Endothelial cell of umbilical vein (primary cell): ENCODE results near the gene RRP8. TPM values are rescaled to one million over a fixed set of nuclear protein-coding genes. Genes with fewer than 3 reads are reported as not detected.

Source experiments
- BruUV-seq: library from RNA; stranded (reverse); fragments of 400-500 nt; replicated peaks from 2 replicates; lab custom pipeline; 2021; lab: Mats Ljungman, UMichigan
- CTCF ChIA-PET: fragments of 300-600, 350-600 bp; sonication (Branson Sonifier 250); formaldehyde crosslinking; loops from one replicate; lab custom pipeline; 2021; ENCODE audit warnings: antibody characterized with exemption, inconsistent platforms; lab: Charles Lee
- POLR2A ChIA-PET: fragments of 300-600, 350-600 bp; sonication (Branson Sonifier 250); formaldehyde crosslinking; loops from one replicate; lab custom pipeline; 2021; ENCODE audit warnings: antibody characterized with exemption, inconsistent platforms; lab: Charles Lee
- DNase-seq: peaks from one replicate; pipeline ENCODE4 v3.0.0-alpha.2; 2011; ENCODE audit warnings: low read depth, low spot score
- FAIRE-seq: peaks from 2 replicates; lab custom pipeline; 2011; peaks lifted over from hg19 to GRCh38; lab: Jason Lieb, UNC
- H2AFZ ChIP-seq: 2 replicates; pipeline ENCODE4 v1.6.0; 2012; ENCODE audit warnings: low read depth, low read length, control low read depth, inconsistent platforms
- H3K27ac ChIP-seq: 2 replicates; pipeline ENCODE4 v1.5.1; 2011; ENCODE audit warnings: low read depth, mild to moderate bottlenecking, control low read depth, low read length, moderate library complexity; ENCODE audit not compliant: insufficient read depth
- H3K27me3 ChIP-seq, 2 experiments: 2 replicates each; pipeline versions ENCODE4 v1.6.0 to v1.6.1; 2011; ENCODE audit warnings: low read length in 2 of 2, mixed read lengths in 1 of 2; ENCODE audit not compliant: control insufficient read depth in 2 of 2, insufficient read depth in 2 of 2
- H3K36me3 ChIP-seq, 2 experiments: 2 replicates in 1 of 2; 3 replicates in 1 of 2; pipeline ENCODE4 v1.5.1; 2011; ENCODE audit warnings: low read length in 2 of 2, mild to moderate bottlenecking in 1 of 2, moderate library complexity in 1 of 2; ENCODE audit not compliant: control insufficient read depth in 2 of 2, insufficient read depth in 2 of 2; ENCODE audit errors: extremely low read depth in 1 of 2
- H3K4me1 ChIP-seq: 3 replicates; pipeline ENCODE4 v1.5.1; 2011; ENCODE audit warnings: mild to moderate bottlenecking, low read length; ENCODE audit not compliant: control insufficient read depth, insufficient read depth; ENCODE audit errors: extremely low read depth
- H3K4me2 ChIP-seq: 2 replicates; pipeline ENCODE4 v1.6.1; 2011; ENCODE audit warnings: low read length, control low read depth, mixed read lengths; ENCODE audit not compliant: insufficient read depth
- H3K4me3 ChIP-seq, 3 experiments: fragments of 200-600 bp in 1 of 3; sonication (generic), shearing (Covaris generic) in 1 of 3; replicated peaks in 1 of 3; 2 replicates each; pipeline ENCODE4 v1.5.1; 2011 to 2016; ENCODE audit warnings: control low read depth in 3 of 3, low read length in 3 of 3, mild to moderate bottlenecking in 2 of 3, inconsistent platforms in 1 of 3, low read depth in 1 of 3, moderate library complexity in 1 of 3; ENCODE audit not compliant: insufficient read depth in 1 of 3
- H3K79me2 ChIP-seq: 2 replicates; pipeline ENCODE4 v1.6.0; 2012; ENCODE audit warnings: low read length, inconsistent platforms; ENCODE audit not compliant: control insufficient read depth, insufficient read depth
- H3K9ac ChIP-seq: replicated peaks from 2 replicates; pipeline ENCODE3; 2011; ENCODE audit warnings: low read length, control low read depth; ENCODE audit not compliant: insufficient read depth; ENCODE audit errors: extremely low read depth
- H3K9me1 ChIP-seq: replicated peaks from 3 replicates; pipeline ENCODE4 v1.6.0; 2011; ENCODE audit warnings: mild to moderate bottlenecking, low read length; ENCODE audit not compliant: control insufficient read depth, insufficient read depth; ENCODE audit errors: extremely low read depth
- H3K9me3 ChIP-seq: replicated peaks from 2 replicates; pipeline ENCODE4 v1.5.1; 2012; ENCODE audit warnings: low read length, inconsistent platforms; ENCODE audit not compliant: control insufficient read depth, insufficient read depth
- H4K20me1 ChIP-seq: replicated peaks from 2 replicates; pipeline ENCODE3; 2011; ENCODE audit warnings: mild to moderate bottlenecking, low read length; ENCODE audit not compliant: control insufficient read depth, insufficient read depth; ENCODE audit errors: extremely low read depth
- CTCF ChIP-seq, 2 donors: IDR thresholded peaks; 1 replicate in 1 of 2; 2 replicates in 1 of 2; pipeline ENCODE4 v1.5.1; 2011; ENCODE audit warnings: low read length in 2 of 2, mild to moderate bottlenecking in 2 of 2, moderate library complexity in 2 of 2, control low read depth in 1 of 2, inconsistent platforms in 1 of 2, low read depth in 1 of 2; ENCODE audit not compliant: insufficient read depth in 1 of 2; ENCODE audit errors: extremely low read depth in 1 of 2
- EZH2 ChIP-seq: IDR thresholded peaks from 2 replicates; pipeline ENCODE4 v1.6.1; 2012; ENCODE audit warnings: borderline replicate concordance, low read depth, mild to moderate bottlenecking, moderate library complexity, low read length, inconsistent platforms; ENCODE audit not compliant: severe bottlenecking
- FOS ChIP-seq: IDR thresholded peaks from 2 replicates; pipeline ENCODE4 v1.6.1; 2011; ENCODE audit warnings: mild to moderate bottlenecking, low read length, moderate library complexity, borderline replicate concordance; ENCODE audit not compliant: insufficient read depth
- GATA2 ChIP-seq: IDR thresholded peaks from 2 replicates; pipeline ENCODE4 v1.7.0; 2011; ENCODE audit warnings: low read depth, mild to moderate bottlenecking, moderate library complexity, mixed read lengths, low read length; ENCODE audit not compliant: insufficient read length, insufficient read depth
- JUN ChIP-seq: IDR thresholded peaks from 2 replicates; pipeline ENCODE4 v1.6.1; 2011; ENCODE audit warnings: borderline replicate concordance, low read depth; ENCODE audit not compliant: insufficient read length, insufficient read depth
- MAX ChIP-seq: IDR thresholded peaks from 2 replicates; pipeline ENCODE4 v1.6.1; 2011; ENCODE audit not compliant: insufficient read depth, insufficient read length
- MYC ChIP-seq: IDR thresholded peaks from one replicate; pipeline ENCODE4 v1.6.1; 2011; ENCODE audit warnings: mild to moderate bottlenecking, low read depth, low read length
- POLR2A ChIP-seq: IDR thresholded peaks from 2 replicates; pipeline ENCODE4 v1.6.1; 2012; ENCODE audit warnings: low read depth, mild to moderate bottlenecking, control low read depth, low read length
- POLR2AphosphoS5 ChIP-seq: IDR thresholded peaks from 2 replicates; pipeline ENCODE4 v1.6.1; 2012; ENCODE audit warnings: low read depth, mild to moderate bottlenecking, control low read depth, low read length, moderate library complexity; ENCODE audit not compliant: insufficient read depth
- dilution Hi-C: fragments of 300-500 bp; cut with MboI; formaldehyde crosslinking; loops from one replicate; pipeline ENCODE4 v1.15.0; 2019; ENCODE audit warnings: low sequenced_read_pairs; ENCODE audit not compliant: extremely low pct_ligation_motif_present
- intact Hi-C: fragments of 100-400 bp; cut with micrococcal nuclease; formaldehyde crosslinking; loops from one replicate; pipeline ENCODE4 v1.10.0; 2022
- polyA plus RNA-seq, 4 experiments: library from polyadenylated mRNA; depleted of rRNA in 3 of 4; stranded (reverse) in 3 of 4; unstranded in 1 of 4; fragments of >200 nt; gene quantifications; 2 replicates each; pipeline versions ENCODE4 v1.2.1 to v1.2.3, GENCODE V29; 2011 to 2012; ENCODE audit warnings: missing spikeins in 1 of 4
- total RNA-seq: library from RNA; stranded (reverse); gene quantifications from 2 replicates; pipeline ENCODE4 v1.2.3, GENCODE V29; 2021

Gene RRP8
- total and polyA plus RNA-seq, 2 donors (not counting 3 experiments of a cell fraction or from before 2014, with no cell fraction given): 6.4 to 19.4 TPM

GRCh38 chr11:6653097-6653496, 49.7 kb upstream of the RRP8 start:
- Histone ChIP-seq H3K79me2 (peaks cover 2% of the 10 kb centered on the region), H3K4me3 (no peak overlapping the region), H3K4me2 (no peak overlapping the region), H3K9ac (no peak overlapping the region), H3K9me1 (no peaks in the 10 kb centered on the region), H3K4me1 (peaks cover 19% of the 10 kb centered on the region), H4K20me1 (no peaks in the 10 kb centered on the region), H2AFZ (no peak overlapping the region), H3K27me3 (no peaks in the 10 kb centered on the region), H3K9me3 (no peaks in the 10 kb centered on the region), H3K27ac (no peak overlapping the region), H3K36me3 (no peaks in the 10 kb centered on the region)
- dilution Hi-C loops (no loop called here), intact Hi-C loops (no loop called here)
- no TSS peak for BruUV-seq
- TF ChIP-seq FOS (no peak), POLR2AphosphoS5 (no peak), JUN (no peak), MAX (no peak), GATA2 (no peak), MYC (no peak), POLR2A (no peak), CTCF (IDR thresholded peaks at IDR 0.05; ENCODE audit: extremely low read depth in 1 of 2, insufficient read depth in 1 of 2, low read depth in 1 of 2, low read length in 2 of 2) (no peak), EZH2 (no peak)
- no peak for DNase-seq
- ChIA-PET CTCF (interaction anchor here (1.3 to 1.5 kb wide), 2 partner anchors 17 to 274 kb away, joined by 3 to 5 read pairs; no protein-coding TSS in a partner anchor), POLR2A (no interaction called here)
- no peak for FAIRE-seq
